NCI-H1105 (cell line): ENCODE measurements around the gene PHF13.
"Not testable (repeated sequence)": the region's sequence is repeated elsewhere in the genome, so short reads cannot be mapped to it uniquely, and the experiment has no call there.

ENCODE experiments used
- DNase-seq: peaks from one replicate; lab custom pipeline; 2025; lab: John Stamatoyannopoulos, UW

PHF13 gene

GRCh38 chr1:6587261-6588005 is 26.1 kb upstream of the PHF13 start:
- peak; percentile 68 for DNase-seq

DNA sequence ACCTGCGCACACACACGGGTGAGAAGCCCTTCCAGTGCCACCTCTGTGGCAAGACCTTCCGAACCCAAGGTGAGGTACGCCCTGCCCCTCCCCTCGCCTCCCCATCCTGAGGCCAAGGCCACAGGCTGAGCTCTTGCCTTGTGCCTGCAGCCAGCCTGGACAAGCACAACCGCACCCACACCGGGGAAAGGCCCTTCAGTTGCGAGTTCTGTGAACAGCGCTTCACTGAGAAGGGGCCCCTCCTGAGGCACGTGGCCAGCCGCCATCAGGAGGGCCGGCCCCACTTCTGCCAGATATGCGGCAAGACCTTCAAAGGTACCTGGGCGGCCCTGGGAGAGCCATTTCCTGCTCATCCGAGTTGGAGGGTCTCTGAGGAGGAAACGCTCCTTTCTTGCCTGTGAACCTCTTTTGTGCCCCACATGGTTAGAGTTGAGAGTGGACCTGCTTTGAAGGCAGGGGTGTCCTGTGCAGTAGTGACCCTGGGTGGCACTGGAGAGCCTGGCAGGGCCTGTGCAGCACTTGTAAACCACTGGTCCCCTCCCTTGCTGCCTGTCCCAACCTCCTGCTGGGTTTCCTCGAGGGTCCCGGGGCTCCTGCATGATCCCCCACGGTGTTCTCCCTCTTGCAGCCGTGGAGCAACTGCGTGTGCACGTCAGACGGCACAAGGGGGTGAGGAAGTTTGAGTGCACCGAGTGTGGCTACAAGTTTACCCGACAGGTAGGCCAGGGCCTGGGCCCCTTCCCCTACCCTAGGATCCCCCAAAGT is 25.2 kb upstream of the PHF13 start:
- no peak for DNase-seq

DNA sequence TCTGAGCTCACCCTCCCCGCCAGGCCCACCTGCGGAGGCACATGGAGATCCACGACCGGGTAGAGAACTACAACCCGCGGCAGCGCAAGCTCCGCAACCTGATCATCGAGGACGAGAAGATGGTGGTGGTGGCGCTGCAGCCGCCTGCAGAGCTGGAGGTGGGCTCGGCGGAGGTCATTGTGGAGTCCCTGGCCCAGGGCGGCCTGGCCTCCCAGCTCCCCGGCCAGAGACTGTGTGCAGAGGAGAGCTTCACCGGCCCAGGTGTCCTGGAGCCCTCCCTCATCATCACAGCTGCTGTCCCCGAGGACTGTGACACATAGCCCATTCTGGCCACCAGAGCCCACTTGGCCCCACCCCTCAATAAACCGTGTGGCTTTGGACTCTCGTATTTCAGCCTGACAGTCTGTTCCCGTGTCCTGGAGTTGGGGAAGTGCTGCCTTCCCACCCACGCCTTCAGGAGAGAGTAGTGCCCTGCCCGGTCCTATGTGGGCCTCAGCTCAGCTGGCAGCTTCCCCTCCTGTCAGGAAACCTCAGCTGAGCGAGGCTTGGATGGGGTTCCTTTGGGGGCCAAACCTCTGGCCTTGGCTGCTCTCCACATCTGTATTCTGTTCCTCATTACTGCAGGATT is 24.5 kb upstream of the PHF13 start:
- no peak for DNase-seq

DNA sequence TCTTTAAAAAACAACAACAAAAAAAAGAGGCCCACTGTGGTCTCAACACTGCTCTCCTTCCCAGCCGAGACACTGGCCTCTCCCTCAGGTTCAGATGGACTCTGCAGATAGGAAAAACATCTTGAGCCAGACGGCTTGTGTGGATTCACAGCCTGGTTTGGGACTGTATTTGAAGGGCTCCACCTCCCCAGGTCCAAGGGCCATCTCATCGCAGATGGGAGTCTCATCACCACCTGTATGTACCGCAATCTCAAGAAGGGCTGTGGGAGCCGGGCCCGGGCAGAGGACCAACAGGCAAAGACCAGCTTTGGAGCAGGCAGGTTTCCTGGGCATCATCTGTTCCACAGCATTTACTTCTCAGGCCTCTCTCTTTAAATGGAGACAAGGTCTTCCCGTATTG is 23.5 kb upstream of the PHF13 start:
- no peak for DNase-seq

DNA sequence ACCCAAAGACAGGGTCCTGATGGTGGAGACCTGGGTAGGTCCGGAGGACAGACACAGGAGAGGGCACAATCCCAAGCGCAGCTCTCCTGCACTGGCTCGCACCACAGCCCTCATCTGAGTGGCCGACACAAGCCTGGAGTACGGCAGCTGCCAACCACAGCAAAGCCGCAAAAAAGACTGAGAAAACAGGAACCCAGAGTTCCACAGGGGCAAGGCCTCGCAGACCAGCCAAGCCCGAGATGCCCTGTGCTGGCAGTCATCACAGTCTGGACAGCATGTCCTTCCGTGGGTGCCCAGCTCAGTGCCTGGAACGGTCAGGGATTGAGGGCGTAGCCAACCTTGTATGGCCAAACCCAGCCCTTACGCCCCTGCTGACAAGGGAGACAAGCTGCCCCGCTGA is 22.3 kb upstream of the PHF13 start:
- DNase-seq, result no peak

DNA sequence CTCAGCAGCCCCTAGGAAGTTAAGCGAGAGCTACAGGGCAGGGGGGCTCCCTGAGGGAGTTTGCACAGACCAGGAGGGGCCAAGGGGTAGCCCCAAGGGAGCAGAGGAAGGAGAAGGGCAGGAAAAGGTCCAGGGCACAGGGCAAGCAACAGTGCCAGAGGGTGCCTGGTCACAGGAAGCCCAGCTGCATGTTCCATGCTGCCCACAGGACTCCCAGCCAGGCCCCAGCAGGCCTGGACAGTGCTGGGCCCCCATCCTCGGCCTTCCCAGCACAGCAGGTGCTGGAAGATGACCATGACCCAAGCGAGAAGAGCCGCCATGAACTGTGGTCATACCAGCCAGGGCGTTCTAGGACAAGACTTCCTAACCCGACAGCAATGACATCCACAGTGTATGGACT is 21.9 kb upstream of the PHF13 start:
- no peak for DNase-seq

- no peak for DNase-seq
These were observed 21.1 kb upstream of the PHF13 start for GRCh38 chr1:6592441-6592840.

DNA sequence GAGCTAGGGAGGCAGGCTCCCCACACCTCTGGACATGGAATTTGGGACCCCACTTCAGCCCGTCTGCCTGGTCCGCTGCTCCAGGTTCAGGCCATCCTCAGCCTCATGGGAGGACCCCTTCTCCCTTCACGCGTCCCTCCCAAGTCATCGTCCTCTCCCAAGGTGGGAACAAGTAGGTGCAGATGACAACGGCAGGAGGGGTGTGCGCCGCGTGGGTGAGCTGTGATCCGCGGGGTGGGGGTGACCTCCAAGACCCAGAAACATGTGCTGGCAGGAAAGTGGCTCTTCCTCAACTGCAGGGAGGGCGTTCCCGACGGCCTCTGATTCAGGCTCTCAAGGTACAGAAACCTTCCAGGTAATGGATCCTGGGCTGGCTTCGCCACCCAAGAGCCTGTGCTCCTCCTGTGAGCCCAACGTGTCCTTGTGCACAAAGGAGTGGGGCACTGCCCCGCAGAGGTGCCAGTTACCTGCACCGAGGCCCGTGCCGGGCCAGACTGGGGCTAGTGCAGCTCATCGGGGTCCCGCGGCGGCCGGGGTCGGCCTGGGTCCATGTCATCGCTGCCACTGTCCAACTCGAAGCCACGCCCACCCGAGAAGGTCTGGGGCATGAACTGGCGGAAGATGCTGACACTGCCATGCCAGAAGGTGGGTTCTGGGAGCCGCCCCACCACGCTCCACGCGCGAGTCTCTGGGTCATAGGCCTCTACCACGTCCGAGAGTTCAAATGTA is 20.5 kb upstream of the PHF13 start:
- DNase-seq, result no peak

GRCh38 chr1:6593810-6594209 is 19.7 kb upstream of the PHF13 start:
- no peak for DNase-seq

DNA sequence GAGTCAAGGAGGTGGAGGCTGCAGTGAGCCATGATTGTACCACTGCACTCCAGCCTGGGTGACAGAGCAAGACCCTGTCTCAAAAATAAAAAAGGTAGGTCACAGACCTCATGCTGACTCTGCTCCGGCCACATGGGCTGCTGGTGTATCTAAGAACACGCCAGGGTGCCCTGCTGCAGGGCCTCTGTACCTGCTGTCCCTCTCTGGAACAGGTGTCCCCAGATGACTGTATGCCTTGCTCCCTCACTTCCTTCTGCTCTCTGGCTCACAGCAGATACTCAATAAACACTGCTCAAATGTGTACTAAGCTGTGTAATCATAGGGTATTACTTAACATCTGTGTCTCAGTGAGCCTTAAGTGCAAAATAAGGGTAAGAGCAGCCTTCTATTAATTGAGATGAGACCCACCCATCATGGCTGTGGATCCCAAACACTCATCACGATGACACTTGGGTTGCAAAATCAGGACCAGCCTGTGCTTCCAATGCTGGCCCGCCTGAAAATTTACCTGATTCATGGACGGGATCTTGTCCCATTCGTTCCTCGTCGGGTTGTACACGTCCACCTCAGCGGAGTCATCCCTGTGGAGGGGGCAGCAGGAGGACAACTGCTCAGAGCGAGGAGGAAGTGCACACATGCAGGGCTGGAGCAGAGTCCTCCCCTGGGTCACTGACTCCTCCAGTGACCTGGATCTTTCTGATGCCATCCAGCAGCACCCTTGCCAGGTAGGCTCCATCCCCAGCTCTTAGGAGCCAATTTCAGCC is 18.4 kb upstream of the PHF13 start:
- no peak for DNase-seq

DNA sequence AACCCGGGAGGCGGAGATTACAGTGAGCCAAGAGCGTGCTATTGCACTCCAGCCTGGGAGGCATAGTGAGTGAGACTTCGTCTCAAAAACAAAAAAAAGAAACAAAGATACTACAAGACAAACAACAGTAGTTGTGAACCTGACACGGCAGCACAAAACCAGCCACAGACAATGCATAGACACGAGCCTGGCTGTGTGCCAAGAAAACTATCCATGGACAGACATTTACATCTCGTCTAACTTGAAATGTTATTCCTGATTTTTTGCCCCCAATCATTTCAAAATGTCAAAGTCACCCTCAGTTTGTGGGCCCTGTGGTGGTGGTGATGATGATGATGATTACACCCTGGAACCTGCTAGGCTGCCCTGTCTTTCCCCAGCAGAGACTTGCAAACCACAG is 17.2 kb upstream of the PHF13 start:
- DNase-seq, result no peak

DNA sequence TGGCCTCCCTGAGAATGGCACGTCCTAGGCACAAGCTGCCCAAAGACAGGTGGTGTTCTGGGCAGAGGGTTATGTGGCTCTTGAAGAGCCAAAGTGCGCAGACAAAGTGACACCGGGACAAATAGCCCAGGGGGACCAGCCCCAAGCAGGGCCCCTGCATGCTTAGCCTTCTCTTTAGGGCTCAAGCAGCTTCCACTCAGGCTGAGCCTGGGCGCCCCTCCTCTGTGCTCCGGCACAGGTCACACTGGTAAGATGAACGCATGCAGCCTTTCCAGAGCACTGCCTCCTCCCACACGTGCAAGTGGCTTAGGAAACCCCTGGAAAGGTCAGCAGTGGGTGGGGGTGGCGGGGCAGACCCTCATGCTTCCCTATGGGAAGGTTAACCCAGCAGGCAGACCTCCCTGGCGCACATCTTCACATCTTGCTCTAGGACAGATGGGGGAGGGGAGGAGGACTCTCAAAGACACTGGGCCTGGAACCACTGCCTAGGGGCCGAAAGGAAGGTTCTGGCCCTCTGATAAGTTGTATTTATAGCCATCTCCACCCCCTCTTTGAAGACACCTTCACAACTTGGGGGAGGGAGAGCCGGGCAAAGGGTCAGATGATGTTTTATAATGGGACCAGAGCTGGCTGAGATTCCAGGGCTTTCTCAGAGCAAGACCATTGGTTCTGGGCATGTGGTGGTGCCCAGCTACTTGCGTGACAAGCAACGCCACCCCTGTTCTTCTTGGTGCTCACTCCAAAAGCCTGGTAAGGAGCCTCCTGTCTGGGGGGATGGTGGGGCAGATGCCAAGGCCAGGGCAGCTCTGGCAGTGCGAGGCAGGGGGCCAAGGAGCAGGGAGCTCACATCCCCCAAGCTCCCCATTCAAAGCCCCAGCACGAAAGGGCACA is 16.4 kb upstream of the PHF13 start:
- DNase-seq, result no peak

GRCh38 chr1:6597777-6598131 is 15.8 kb upstream of the PHF13 start:
- no peak for DNase-seq

GRCh38 chr1:6599141-6599975 is 14.2 kb upstream of the PHF13 start:
- no peak for DNase-seq

DNA sequence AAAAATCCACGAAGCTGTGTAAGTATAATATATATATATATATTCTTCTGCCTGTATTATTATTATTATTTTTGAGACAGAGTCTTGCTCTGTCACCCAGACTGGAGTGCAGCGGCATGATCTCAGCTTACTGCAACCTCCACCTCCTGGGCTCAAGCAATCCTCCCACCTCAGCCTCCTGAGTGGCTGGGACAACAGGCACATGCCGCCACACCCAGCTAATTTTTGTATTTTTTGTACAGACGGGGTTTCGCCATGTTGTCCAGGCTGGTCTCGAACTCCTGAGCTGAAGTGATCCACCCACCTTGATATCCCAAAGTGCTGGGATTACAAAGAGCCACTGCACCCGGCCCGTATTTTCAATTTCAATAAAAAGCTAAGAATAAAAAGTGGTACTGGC is 13.5 kb upstream of the PHF13 start:
- DNase-seq, result not testable (repeated sequence)

GRCh38 chr1:6600410-6601048 is 13.0 kb upstream of the PHF13 start:
- DNase-seq, result no peak

DNA sequence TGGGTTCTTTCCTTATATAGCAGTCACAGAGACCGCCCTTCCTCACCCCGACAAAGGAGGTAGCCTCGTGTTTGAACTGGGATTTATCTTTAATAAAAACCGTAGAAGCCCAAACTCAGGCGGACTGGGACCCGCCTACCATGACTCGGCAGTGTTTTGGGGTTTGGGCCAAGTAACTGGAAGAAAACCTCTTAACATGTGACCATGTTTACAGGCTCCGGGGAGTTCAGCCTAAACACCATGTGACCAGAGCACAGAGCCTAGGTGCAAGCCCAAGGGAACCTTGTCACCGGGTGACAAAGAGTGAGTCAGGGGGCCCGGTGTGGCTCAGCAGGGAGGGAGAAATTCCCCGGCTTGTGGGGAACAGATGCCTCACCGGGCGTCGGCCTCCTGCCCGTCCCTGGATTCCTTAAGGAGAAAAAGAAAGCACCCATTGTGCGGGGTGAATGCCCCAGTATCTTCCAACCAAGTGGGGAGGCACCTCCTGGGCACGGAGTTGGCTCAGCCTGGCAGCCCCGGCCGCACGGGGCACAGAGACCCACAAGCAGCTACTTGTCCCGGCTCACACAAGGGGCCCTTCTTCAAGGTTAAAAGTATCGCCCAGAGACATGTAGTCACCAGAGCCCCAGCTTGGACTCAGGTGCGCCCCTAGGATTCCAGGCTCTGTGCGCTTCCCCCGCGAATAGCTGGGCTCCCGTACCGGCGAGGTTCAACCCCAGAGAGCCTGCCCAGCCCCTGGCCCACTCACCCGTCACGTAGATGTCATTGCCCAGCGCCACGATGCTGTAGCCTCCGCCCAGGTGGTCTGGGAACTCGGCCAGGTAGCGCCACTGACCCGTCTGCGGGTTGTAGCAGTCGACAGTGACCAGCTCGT is 12.2 kb upstream of the PHF13 start:
- peak; percentile 25 for DNase-seq

- DNase-seq, result peak; percentile 8
These were observed 11.4 kb upstream of the PHF13 start for GRCh38 chr1:6601923-6602668.
